Activated CD8-positive, alpha-beta memory T cell treated with anti-CD3 and anti-CD28 coated beads, Interleukin-2, amount 10 ng/mL, durations not matched to agents 7 days and 5 days (primary cell): ENCODE measurements around the gene CREB3L2. TPM values are rescaled to one million over a fixed set of nuclear protein-coding genes. Genes with fewer than 3 reads are reported as not detected.
"Not testable (repeated sequence)": the region's sequence is repeated elsewhere in the genome, so short reads cannot be mapped to it uniquely, and the experiment has no call there.

ENCODE experiments used
- ATAC-seq: fragments of 150-1000 bp; cut with Tn5 transposase; one replicate; pipeline ENCODE4 v1.10.0; 2021; ENCODE audit warnings: moderate library complexity
- CTCF ChIA-PET: fragments of 350-600 bp; sonication (Branson Sonifier 250); formaldehyde crosslinking; loops from one replicate; lab custom pipeline; 2021; ENCODE audit warnings: antibody characterized with exemption; lab: Charles Lee
- DNase-seq: peaks from one replicate; pipeline ENCODE4 v3.0.0-alpha.2; 2020
- H3K27ac Mint-ChIP-seq: one replicate; pipeline ENCODE4 v1.8.0; 2021; ENCODE audit warnings: mild to moderate bottlenecking, mixed read lengths
- H3K27me3 Mint-ChIP-seq: one replicate; pipeline ENCODE4 v1.8.0; 2021; ENCODE audit warnings: mixed read lengths
- H3K36me3 Mint-ChIP-seq: one replicate; pipeline ENCODE4 v1.8.0; 2021; ENCODE audit warnings: mild to moderate bottlenecking, mixed read lengths
- H3K4me1 Mint-ChIP-seq: one replicate; pipeline ENCODE4 v1.8.0; 2021; ENCODE audit warnings: mixed read lengths
- H3K4me3 Mint-ChIP-seq: one replicate; pipeline ENCODE4 v1.8.0; 2021; ENCODE audit warnings: mild to moderate bottlenecking, moderate library complexity, mixed read lengths
- H3K9me3 Mint-ChIP-seq: one replicate; pipeline ENCODE4 v1.8.0; 2022; ENCODE audit warnings: low read depth, mixed read lengths
- total RNA-seq, 2 experiments: library from RNA; stranded (reverse); gene quantifications; one replicate each; pipeline ENCODE4 v1.2.3, GENCODE V29; 2021

The CREB3L2 gene
- total RNA-seq, 2 experiments from 2014 or later, result 24.0 to 29.0 TPM

GRCh38 chr7:137969828-137970227 is 32.1 kb downstream of the CREB3L2 start:
- Mint-ChIP-seq H3K27me3 (no peaks in the 10 kb centered on the region), H3K4me3 (no peak overlapping the region), H3K27ac (no peak overlapping the region), H3K36me3 (peaks cover 3% of the 10 kb centered on the region), H3K9me3 (peaks cover 3% of the 10 kb centered on the region), H3K4me1 (peaks cover 2% of the 10 kb centered on the region)
- ATAC-seq (no peak), DNase-seq (no peak)
- CTCF ChIA-PET, result interaction anchor here (0.7 to 0.8 kb wide), 2 partner anchors 9 to 696 kb away, joined by 4 read pairs; no protein-coding TSS in a partner anchor

DNA sequence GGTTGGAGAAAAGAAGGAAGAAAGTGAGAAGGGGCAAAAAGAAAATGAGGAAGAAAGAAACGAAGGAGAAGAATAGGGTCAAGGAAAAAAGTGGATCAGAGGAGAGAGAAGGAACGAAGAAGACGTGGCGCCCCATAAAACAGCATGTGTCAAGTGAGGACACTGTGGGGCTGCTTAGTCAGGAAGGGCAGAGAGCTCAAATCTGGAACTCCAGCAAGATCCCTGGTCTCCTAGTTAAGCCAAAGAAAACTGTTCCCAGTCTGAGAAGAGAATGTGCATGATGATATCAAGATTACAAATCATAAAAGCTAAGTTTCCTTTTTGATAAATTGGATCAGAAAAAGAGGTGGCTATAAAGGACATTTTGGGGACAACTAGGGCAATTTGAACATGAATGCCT is 33.0 kb downstream of the CREB3L2 start:
- DNase-seq (no peak), ATAC-seq (no peak)
- Mint-ChIP-seq H3K27ac (no peak overlapping the region), H3K9me3 (peaks cover 3% of the 10 kb centered on the region), H3K4me1 (peaks cover 2% of the 10 kb centered on the region), H3K4me3 (no peak overlapping the region), H3K27me3 (no peaks in the 10 kb centered on the region), H3K36me3 (peaks cover 3% of the 10 kb centered on the region)
- CTCF ChIA-PET, result interaction anchor here (0.7 to 0.8 kb wide), 2 partner anchors 10 to 697 kb away, joined by 4 read pairs; no protein-coding TSS in a partner anchor

- H3K36me3 Mint-ChIP-seq, CTCF ChIA-PET, DNase-seq, H3K4me1 Mint-ChIP-seq, ATAC-seq, H3K27me3 Mint-ChIP-seq, H3K9me3 Mint-ChIP-seq, H3K4me3 Mint-ChIP-seq, H3K27ac Mint-ChIP-seq: not testable (repeated sequence)
Measured at GRCh38 chr7:137968339-137968738, 33.5 kb downstream of the CREB3L2 start.

DNA sequence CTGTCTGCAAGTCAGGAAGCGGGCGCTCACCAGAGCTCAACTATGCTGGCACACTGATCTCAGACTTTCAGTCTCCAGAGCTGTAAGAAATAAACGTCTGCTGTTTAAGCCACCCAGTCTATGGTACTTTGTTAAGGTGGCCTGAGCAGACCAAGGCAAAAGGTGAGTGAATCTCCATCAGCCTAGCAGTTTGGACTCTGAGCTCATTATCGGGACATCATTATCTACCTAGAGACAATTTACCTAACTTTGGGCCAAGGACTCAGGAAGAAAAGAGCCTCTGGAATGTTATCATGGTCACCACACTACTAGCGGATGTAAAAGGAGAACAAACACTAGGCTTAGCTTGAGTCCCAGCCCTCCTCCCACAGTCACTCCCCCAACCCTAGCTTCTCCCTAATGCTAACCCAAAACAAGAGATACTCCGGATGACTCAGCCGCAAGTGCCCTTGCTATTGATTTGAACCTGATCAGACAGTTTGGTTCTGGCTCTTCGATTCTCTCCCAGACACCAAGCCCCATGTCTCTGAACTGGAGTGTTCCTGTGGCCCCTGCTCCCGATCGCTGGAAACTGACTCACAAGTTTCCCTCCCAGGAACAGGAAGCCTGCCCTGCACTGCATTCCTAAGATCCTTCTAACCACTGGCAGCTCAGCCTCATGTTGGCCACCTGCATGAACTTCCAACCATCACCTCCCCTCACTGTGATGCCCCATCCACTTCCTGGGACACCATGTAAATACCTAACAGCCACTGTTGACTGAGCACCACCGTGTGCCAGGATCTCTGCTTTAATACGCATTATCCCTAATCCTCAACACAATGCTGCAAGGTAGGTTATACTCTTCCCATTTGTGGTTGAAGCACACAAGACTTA is 34.5 kb downstream of the CREB3L2 start:
- CTCF ChIA-PET, result interaction anchor here (0.9 kb wide), 1 partner anchor 18 kb away, joined by 3 read pairs; no protein-coding TSS in a partner anchor
- Mint-ChIP-seq H3K9me3 (peaks cover 3% of the 10 kb centered on the region), H3K27ac (no peak overlapping the region), H3K36me3 (peaks cover 3% of the 10 kb centered on the region), H3K27me3 (no peaks in the 10 kb centered on the region), H3K4me3 (no peak overlapping the region), H3K4me1 (peaks cover 2% of the 10 kb centered on the region)
- no peak for DNase-seq
- no peak for ATAC-seq

- peaks cover 3% of the 10 kb centered on the region for H3K9me3 Mint-ChIP-seq
- no peak for DNase-seq
- no peak overlapping the region for H3K27ac Mint-ChIP-seq
- H3K36me3 Mint-ChIP-seq, result peaks cover 3% of the 10 kb centered on the region
- H3K4me1 Mint-ChIP-seq, result peaks cover 4% of the 10 kb centered on the region
- ATAC-seq, result no peak
- CTCF ChIA-PET, result interaction anchor here (0.9 kb wide), 1 partner anchor 19 kb away, joined by 3 read pairs; no protein-coding TSS in a partner anchor
- H3K27me3 Mint-ChIP-seq, result no peaks in the 10 kb centered on the region
- no peak overlapping the region for H3K4me3 Mint-ChIP-seq
Measured at GRCh38 chr7:137966641-137967142, 35.2 kb downstream of the CREB3L2 start.

DNA sequence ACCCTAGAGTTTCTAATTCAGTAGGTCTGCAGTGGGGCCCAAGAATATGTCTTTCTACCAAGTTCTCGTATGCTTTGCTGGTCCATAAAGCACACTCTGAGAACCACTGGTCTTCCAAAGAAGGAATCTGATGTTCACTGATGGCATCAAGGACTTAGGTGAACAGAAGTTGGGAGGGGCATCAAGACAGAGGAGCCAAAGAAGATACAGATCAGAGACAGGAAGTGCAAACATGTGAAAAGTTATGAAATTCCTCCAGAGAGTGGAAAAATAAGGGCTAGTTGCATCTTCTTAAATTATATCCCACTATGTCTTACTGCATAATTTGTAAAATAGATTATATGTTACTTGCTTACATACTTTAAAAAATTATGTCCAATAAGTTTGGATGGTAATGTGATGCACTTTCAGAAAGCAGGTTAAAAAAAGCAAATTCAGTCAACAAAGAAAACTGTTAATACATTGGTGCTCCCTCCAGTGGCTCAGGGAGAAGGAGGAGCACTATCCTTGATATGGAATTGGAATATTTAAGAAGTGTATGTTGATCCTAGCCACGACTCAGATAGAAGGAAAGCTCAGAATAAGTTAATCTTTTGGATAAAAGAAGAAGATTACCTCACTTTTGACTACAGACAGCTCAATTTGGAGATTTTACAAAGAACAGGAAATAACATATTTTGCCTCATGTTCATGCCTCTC is 35.8 kb downstream of the CREB3L2 start:
- ATAC-seq (no peak), DNase-seq (no peak)
- no peaks in the 10 kb centered on the region for H3K27me3 Mint-ChIP-seq
- peaks cover 10% of the 10 kb centered on the region for H3K4me1 Mint-ChIP-seq
- CTCF ChIA-PET, result no interaction called here
- H3K27ac Mint-ChIP-seq, result no peak overlapping the region
- no peak overlapping the region for H3K4me3 Mint-ChIP-seq
- peaks cover 3% of the 10 kb centered on the region for H3K9me3 Mint-ChIP-seq
- H3K36me3 Mint-ChIP-seq, result peaks cover 3% of the 10 kb centered on the region

GRCh38 chr7:137964824-137965545 is 36.9 kb downstream of the CREB3L2 start:
- Mint-ChIP-seq H3K27ac (no peak overlapping the region), H3K9me3 (peaks cover 3% of the 10 kb centered on the region), H3K4me3 (no peak overlapping the region), H3K4me1 (peaks cover 11% of the 10 kb centered on the region), H3K36me3 (peaks cover 3% of the 10 kb centered on the region), H3K27me3 (no peaks in the 10 kb centered on the region)
- ATAC-seq (no peak), DNase-seq (no peak)
- CTCF ChIA-PET, result no interaction called here

- no peaks in the 10 kb centered on the region for H3K9me3 Mint-ChIP-seq
- H3K27me3 Mint-ChIP-seq, result no peaks in the 10 kb centered on the region
- CTCF ChIA-PET, result no interaction called here
- ATAC-seq, result no peak
- no peaks in the 10 kb centered on the region for H3K36me3 Mint-ChIP-seq
- H3K4me1 Mint-ChIP-seq, result peaks cover 11% of the 10 kb centered on the region
- DNase-seq, result no peak
- H3K4me3 Mint-ChIP-seq, result no peak overlapping the region
- H3K27ac Mint-ChIP-seq, result no peak overlapping the region
Measured at GRCh38 chr7:137962875-137963507, 38.9 kb downstream of the CREB3L2 start.

DNA sequence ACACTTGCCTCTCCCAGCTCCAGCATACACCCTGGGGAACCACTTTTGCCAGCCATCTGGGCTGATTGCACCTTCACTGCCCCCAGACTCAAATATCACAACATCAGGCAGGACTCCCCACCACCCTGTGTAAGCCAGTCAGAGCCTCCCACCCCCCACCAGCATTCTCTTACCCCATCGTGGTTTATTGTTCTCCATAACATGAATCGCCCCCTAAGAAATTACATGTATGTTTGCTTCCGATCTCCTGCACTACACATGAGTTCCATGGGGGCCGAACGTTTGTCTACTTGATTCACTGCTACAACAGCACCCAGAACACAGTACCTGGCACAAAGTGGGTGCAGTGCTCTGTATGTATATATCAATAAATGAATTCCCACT is 39.4 kb downstream of the CREB3L2 start:
- no peak overlapping the region for H3K27ac Mint-ChIP-seq
- H3K9me3 Mint-ChIP-seq, result no peaks in the 10 kb centered on the region
- DNase-seq, result no peak
- no peaks in the 10 kb centered on the region for H3K36me3 Mint-ChIP-seq
- ATAC-seq, result no peak
- CTCF ChIA-PET, result no interaction called here
- no peaks in the 10 kb centered on the region for H3K27me3 Mint-ChIP-seq
- peaks cover 11% of the 10 kb centered on the region for H3K4me1 Mint-ChIP-seq
- no peak overlapping the region for H3K4me3 Mint-ChIP-seq

DNA sequence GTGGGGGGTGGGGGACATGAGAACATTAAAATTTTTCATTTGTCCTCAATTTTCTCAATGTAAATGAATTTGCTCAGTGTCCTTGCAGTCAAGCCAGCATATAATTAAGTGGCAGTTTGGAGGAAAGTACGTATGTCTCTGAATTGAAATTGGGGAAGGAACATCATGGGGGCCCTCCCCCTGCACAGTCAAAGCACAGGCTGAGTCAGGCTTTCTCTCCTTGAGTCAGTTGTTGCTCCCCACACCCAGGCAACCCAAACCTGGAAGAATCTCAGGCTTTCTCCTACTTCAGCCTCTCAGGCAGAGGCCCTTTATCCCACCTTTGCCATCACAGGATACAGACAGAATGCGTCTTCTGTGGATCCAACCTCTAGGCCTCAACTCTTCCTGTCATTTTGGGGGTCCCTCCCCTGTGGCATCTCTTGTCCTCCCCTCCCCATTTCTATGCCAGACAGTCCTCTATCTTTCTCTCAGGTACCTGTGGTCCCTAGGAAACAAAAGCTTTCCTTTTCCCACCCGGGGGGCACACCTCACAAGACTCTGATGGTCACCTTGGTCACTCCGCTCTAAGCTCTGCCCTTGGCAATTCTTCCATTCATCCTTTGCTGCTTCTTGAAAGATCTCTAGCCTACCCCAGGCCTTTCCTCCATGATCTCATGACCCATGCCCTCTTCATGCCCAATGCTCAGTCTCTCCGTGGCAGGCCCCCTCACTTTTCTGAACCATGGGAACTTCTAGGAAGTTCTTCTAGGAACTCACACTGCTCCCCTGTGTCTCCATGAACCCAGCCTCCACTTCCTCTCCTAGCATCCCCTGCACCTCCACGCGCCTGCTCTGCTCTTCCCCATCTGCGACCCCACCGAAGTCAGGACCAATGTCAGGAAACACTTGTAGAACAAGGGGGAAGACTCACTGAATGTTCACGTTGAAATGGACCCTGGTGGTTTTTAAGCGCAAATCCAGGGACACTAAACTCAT is 40.4 kb downstream of the CREB3L2 start:
- Mint-ChIP-seq H3K9me3 (no peaks in the 10 kb centered on the region), H3K4me3 (no peak overlapping the region), H3K4me1 (peaks cover 11% of the 10 kb centered on the region), H3K27ac (no peak overlapping the region), H3K36me3 (no peaks in the 10 kb centered on the region), H3K27me3 (no peaks in the 10 kb centered on the region)
- DNase-seq (no peak), ATAC-seq (no peak)
- CTCF ChIA-PET, result no interaction called here

- peaks cover 9% of the 10 kb centered on the region for H3K4me1 Mint-ChIP-seq
- no peak overlapping the region for H3K4me3 Mint-ChIP-seq
- H3K36me3 Mint-ChIP-seq, result no peaks in the 10 kb centered on the region
- no peak for ATAC-seq
- H3K27ac Mint-ChIP-seq, result no peak overlapping the region
- CTCF ChIA-PET, result no interaction called here
- DNase-seq, result no peak
- no peaks in the 10 kb centered on the region for H3K9me3 Mint-ChIP-seq
- H3K27me3 Mint-ChIP-seq, result no peaks in the 10 kb centered on the region
Measured at GRCh38 chr7:137960020-137960419, 41.9 kb downstream of the CREB3L2 start.
